ENCODE results near the gene TMEM18. TPM values are rescaled to one million over a fixed set of nuclear protein-coding genes. Genes with fewer than 3 reads are reported as not detected.

The TMEM18 gene
- total RNA-seq, 4 donors from 2014 or later: 7.3 to 23.7 (median 17.8) TPM

- no peak for DNase-seq
- TF ChIP-seq POLR2A (IDR thresholded peaks at IDR 0.05): no peak
- TF ChIP-seq, protein P1, sequence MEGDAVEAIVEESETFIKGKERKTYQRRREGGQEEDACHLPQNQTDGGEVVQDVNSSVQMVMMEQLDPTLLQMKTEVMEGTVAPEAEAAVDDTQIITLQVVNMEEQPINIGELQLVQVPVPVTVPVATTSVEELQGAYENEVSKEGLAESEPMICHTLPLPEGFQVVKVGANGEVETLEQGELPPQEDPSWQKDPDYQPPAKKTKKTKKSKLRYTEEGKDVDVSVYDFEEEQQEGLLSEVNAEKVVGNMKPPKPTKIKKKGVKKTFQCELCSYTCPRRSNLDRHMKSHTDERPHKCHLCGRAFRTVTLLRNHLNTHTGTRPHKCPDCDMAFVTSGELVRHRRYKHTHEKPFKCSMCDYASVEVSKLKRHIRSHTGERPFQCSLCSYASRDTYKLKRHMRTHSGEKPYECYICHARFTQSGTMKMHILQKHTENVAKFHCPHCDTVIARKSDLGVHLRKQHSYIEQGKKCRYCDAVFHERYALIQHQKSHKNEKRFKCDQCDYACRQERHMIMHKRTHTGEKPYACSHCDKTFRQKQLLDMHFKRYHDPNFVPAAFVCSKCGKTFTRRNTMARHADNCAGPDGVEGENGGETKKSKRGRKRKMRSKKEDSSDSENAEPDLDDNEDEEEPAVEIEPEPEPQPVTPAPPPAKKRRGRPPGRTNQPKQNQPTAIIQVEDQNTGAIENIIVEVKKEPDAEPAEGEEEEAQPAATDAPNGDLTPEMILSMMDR (IDR thresholded peaks at IDR 0.05): no peak
Observed at GRCh38 chr2:641164-641871, 35.9 kb downstream of the TMEM18 start.

DNA sequence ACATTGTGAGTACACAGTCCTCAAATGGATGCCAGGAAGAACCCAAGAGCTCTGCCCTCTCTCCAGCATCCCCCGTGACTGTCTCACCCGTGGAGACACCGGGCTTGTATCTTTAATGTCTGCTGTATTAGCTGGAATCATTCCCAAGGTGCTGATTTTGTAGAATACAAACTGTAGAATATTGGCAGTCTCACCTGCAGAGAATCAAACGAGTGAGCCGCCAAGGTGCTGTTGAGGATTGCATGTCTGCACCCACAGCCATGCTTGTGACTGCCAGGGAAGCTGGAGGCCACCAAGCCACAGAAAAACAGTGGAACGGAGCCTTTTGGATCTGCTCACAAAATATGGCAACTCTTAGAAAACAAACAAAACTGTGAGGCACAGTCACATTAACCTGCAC lies 37.5 kb downstream of the TMEM18 start:
- H3K4me3 ChIP-seq: no peak overlapping the region
- H3K27ac ChIP-seq: no peak overlapping the region
- H3K36me3 ChIP-seq: no peaks in the 10 kb centered on the region
- WGBS, 2 donors: 67 to 86% methylated on average over 5 to 6 of the region's 6 CpGs
- H3K9me3 ChIP-seq: peaks cover 0 to 8% (median 0%) of the 10 kb centered on the region in 3 donors
- H3K27me3 ChIP-seq: peaks cover 0 to 21% (median 0%) of the 10 kb centered on the region in 4 donors
- peaks cover 0 to 26% (median 7%) of the 10 kb centered on the region in 3 donors for H3K4me1 ChIP-seq
- DNase-seq: no peak
- TF ChIP-seq POLR2A (IDR thresholded peaks at IDR 0.05): no peak
- TF ChIP-seq, protein P1 (IDR thresholded peaks at IDR 0.05): no peak
- intact Hi-C loops (cut with DNase I): loop anchor here (10.0 kb wide), 1 partner anchor 395 kb away; no protein-coding TSS in a partner anchor

More at GRCh38 chr2:641164-641871, 35.9 kb downstream of the TMEM18 start:
- H3K4me3 ChIP-seq: no peak overlapping the region
- H3K27ac ChIP-seq: no peak overlapping the region
- WGBS, 2 donors: 44 to 58% methylated on average over 7 to 8 of the region's 9 CpGs
- H3K9me3 ChIP-seq: peaks cover 0 to 6% (median 0%) of the 10 kb centered on the region in 3 donors
- peaks cover 0 to 10% (median 6%) of the 10 kb centered on the region in 3 donors for H3K4me1 ChIP-seq
- intact Hi-C loops (cut with DNase I): loop anchor here (10.0 kb wide), 1 partner anchor 397 kb away; no protein-coding TSS in a partner anchor
- no peaks in the 10 kb centered on the region for H3K36me3 ChIP-seq
- H3K27me3 ChIP-seq: peaks cover 0 to 29% (median 0%) of the 10 kb centered on the region in 4 donors

DNA sequence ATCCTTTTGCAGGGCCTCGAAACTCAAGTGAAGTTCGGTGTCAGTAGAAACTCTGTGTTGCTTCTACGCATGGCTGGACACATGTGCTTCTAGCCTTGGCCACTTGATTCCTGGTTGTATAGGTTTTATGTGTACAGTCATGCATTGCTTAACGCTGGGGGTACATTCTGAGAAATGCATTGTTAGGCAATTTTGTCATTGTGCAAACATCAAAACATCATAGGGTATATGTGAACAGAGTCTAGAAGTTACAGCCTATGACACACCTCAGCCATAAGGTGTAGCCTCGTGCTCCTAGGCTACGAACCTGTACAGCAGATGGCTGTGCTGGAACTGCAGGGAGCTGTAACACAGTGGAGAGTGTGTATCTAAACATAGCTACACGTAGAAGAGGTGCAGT lies 39.4 kb downstream of the TMEM18 start:
- H3K4me1 ChIP-seq: peaks cover 0 to 35% (median 7%) of the 10 kb centered on the region in 3 donors
- no peaks in the 10 kb centered on the region for H3K36me3 ChIP-seq
- H3K27me3 ChIP-seq: peaks cover 0 to 11% (median 0%) of the 10 kb centered on the region in 4 donors
- H3K9me3 ChIP-seq: peaks cover 0 to 8% (median 0%) of the 10 kb centered on the region in 3 donors
- no peak for DNase-seq
- H3K27ac ChIP-seq: no peak overlapping the region
- TF ChIP-seq, protein P1 (IDR thresholded peaks at IDR 0.05): no peak
- TF ChIP-seq POLR2A (IDR thresholded peaks at IDR 0.05): no peak
- H3K4me3 ChIP-seq: no peak overlapping the region
- 54 to 75% methylated on average over 7 of the region's 7 CpGs for WGBS, 2 donors
- intact Hi-C loops (cut with DNase I): no loop called here

DNA sequence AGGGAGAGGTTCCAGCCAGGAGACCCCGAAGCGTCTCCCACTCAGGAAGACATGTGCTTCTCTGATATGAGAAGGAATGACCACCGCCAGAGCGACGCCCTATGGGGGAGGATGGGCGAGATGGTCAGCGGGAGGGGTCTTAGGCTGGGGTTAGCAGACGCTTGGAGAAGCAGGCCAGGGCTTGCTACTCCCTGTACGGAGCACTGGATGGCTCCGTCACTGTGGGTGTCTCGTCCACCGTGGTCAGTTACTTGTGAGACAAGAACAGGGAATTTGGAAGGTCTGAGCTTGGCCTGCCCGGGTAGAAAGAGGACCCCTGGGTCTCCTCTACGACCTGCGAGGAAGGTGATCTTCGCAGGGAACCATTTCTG lies 39.8 kb downstream of the TMEM18 start:
- TF ChIP-seq, protein P1 (IDR thresholded peaks at IDR 0.05): no peak
- TF ChIP-seq POLR2A (IDR thresholded peaks at IDR 0.05): no peak
- Histone ChIP-seq H3K27me3 (peaks cover 0 to 11% (median 0%) of the 10 kb centered on the region in 4 donors), H3K9me3 (peaks cover 0 to 8% (median 0%) of the 10 kb centered on the region in 3 donors), H3K4me3 (no peak overlapping the region), H3K4me1 (peaks cover 0 to 35% (median 7%) of the 10 kb centered on the region in 3 donors), H3K27ac (no peak overlapping the region), H3K36me3 (no peaks in the 10 kb centered on the region)
- intact Hi-C loops (cut with DNase I): no loop called here
- no peak for DNase-seq
- WGBS, 2 donors: 64 to 70% methylated on average over 10 to 12 of the region's 16 CpGs
